ENCODE measurements around the gene INO80E. TPM values are rescaled to one million over a fixed set of nuclear protein-coding genes. Genes with fewer than 3 reads are reported as not detected.
"Not testable (repeated sequence)": the region's sequence is repeated elsewhere in the genome, so short reads cannot be mapped to it uniquely, and the experiment has no call there.

INO80E gene
- total RNA-seq, 1 donor, result 14.5 TPM

DNA sequence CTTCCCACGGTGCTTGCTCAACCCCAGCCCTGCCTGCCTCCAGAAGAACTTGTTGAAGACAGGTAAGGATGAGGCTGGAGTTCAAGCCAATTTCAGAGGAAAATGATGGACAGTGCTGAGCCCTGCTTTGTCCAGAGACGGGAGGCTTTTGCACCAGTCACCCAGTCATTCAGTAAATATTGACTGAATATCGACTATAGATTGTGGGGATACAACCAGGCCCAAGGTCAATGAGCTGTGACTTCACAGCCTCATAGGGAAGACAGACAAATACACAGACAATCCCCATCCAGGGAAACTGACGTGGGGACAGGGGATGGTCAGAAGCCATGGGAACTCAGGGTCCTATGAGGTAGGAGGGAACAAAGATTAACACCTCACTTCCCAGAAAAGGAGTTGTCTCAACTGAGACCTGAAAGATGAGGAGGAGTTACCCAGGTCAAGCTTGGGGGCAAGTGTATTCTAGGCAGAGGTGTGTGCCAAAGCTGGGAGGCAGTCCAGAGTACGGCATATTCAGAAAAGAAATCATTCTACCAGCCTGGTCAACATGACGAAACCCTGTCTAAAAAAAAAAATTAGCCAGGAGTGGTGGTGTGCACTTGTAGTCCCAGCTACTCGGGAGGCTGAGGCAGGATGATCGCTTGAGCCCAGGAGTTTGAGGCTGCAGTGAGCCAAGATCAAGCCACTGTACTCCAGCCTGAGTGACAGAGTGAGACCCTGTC, 20.7 kb downstream of the INO80E start:
- H3K27ac ChIP-seq (ENCODE audit: low read depth, low read length), result no peak overlapping the region
- no peaks in the 10 kb centered on the region for H3K9me3 ChIP-seq (ENCODE audit: low read depth, low read length)
- DNase-seq (ENCODE audit: insufficient read length, low spot score, missing footprints), result no peak
- H3K36me3 ChIP-seq (ENCODE audit: insufficient read depth, low read length), result no peaks in the 10 kb centered on the region
- TF ChIP-seq, protein P1, sequence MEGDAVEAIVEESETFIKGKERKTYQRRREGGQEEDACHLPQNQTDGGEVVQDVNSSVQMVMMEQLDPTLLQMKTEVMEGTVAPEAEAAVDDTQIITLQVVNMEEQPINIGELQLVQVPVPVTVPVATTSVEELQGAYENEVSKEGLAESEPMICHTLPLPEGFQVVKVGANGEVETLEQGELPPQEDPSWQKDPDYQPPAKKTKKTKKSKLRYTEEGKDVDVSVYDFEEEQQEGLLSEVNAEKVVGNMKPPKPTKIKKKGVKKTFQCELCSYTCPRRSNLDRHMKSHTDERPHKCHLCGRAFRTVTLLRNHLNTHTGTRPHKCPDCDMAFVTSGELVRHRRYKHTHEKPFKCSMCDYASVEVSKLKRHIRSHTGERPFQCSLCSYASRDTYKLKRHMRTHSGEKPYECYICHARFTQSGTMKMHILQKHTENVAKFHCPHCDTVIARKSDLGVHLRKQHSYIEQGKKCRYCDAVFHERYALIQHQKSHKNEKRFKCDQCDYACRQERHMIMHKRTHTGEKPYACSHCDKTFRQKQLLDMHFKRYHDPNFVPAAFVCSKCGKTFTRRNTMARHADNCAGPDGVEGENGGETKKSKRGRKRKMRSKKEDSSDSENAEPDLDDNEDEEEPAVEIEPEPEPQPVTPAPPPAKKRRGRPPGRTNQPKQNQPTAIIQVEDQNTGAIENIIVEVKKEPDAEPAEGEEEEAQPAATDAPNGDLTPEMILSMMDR (IDR thresholded peaks at IDR 0.05; ENCODE audit: extremely low read depth, low read depth, low read length), result no peak
- H3K79me2 ChIP-seq (ENCODE audit: insufficient read depth, low read length), result no peaks in the 10 kb centered on the region
- no peak overlapping the region for H3K4me2 ChIP-seq (ENCODE audit: insufficient read depth, low read length)
- no peak overlapping the region for H2AFZ ChIP-seq (ENCODE audit: low read length)
- no peak overlapping the region for H3K4me3 ChIP-seq (ENCODE audit: insufficient read depth, low read length)
- H3K27me3 ChIP-seq (ENCODE audit: insufficient read depth, low read length), result peaks cover 8% of the 10 kb centered on the region
- peaks cover 6% of the 10 kb centered on the region for H3K4me1 ChIP-seq (ENCODE audit: insufficient read depth, low read length)
- no peaks in the 10 kb centered on the region for H4K20me1 ChIP-seq (ENCODE audit: insufficient read depth, low read length)

DNA sequence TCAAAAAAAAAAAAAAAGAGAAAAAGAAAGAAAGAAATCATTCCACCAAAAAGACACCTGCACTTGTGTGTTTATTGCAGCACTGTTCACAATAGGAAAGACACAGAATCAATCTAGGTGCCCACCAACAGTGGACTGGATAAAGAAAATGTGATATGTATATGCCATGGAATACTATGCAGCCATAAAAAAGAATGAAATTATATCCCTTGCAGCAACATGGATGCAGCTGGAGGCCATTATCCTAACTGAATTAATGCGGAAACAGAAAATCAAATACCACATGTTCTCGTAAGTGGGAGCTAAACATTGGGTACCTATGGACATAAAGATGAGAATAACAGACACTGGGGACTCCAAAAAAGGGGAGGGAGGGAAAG, 21.2 kb downstream of the INO80E start:
- Histone ChIP-seq H3K9me3 (ENCODE audit: low read depth, low read length) (no peaks in the 10 kb centered on the region), H3K4me1 (ENCODE audit: insufficient read depth, low read length) (peaks cover 1% of the 10 kb centered on the region), H3K4me3 (ENCODE audit: insufficient read depth, low read length) (no peak overlapping the region), H4K20me1 (ENCODE audit: insufficient read depth, low read length) (no peaks in the 10 kb centered on the region), H2AFZ (ENCODE audit: low read length) (no peak overlapping the region), H3K79me2 (ENCODE audit: insufficient read depth, low read length) (no peaks in the 10 kb centered on the region), H3K4me2 (ENCODE audit: insufficient read depth, low read length) (no peak overlapping the region), H3K27ac (ENCODE audit: low read depth, low read length) (no peak overlapping the region), H3K27me3 (ENCODE audit: insufficient read depth, low read length) (peaks cover 3% of the 10 kb centered on the region), H3K36me3 (ENCODE audit: insufficient read depth, low read length) (no peaks in the 10 kb centered on the region)
- TF ChIP-seq, protein P1 (IDR thresholded peaks at IDR 0.05; ENCODE audit: extremely low read depth, low read depth, low read length), result no peak
- no peak for DNase-seq (ENCODE audit: insufficient read length, low spot score, missing footprints)

DNA sequence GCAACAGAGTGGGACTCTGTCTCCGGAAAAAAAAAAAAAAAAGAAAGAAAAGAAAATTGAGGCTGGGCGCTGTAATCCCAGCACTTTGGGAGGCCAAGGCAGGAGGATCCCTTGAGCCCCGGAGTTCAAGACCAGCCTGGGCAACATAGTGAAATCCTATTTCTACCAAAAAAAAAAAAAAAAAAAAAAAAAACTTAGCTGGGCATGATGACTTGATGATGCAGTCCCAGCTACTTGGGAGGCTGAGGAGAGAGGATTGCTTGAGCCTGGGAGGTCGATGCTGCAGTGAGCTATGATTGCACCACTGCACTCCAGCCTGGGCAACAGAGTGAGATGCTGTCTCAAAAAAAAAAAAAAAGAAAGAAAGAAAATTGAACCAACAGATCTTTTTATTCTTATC, 21.9 kb downstream of the INO80E start:
- not testable (repeated sequence) for H3K4me2 ChIP-seq (ENCODE audit: insufficient read depth, low read length); DNase-seq (ENCODE audit: insufficient read length, low spot score, missing footprints); H3K27me3 ChIP-seq (ENCODE audit: insufficient read depth, low read length); H3K36me3 ChIP-seq (ENCODE audit: insufficient read depth, low read length); H3K27ac ChIP-seq (ENCODE audit: low read depth, low read length); H3K4me1 ChIP-seq (ENCODE audit: insufficient read depth, low read length); H3K4me3 ChIP-seq (ENCODE audit: insufficient read depth, low read length); H2AFZ ChIP-seq (ENCODE audit: low read length); H3K9me3 ChIP-seq (ENCODE audit: low read depth, low read length); H4K20me1 ChIP-seq (ENCODE audit: insufficient read depth, low read length); H3K79me2 ChIP-seq (ENCODE audit: insufficient read depth, low read length)

DNA sequence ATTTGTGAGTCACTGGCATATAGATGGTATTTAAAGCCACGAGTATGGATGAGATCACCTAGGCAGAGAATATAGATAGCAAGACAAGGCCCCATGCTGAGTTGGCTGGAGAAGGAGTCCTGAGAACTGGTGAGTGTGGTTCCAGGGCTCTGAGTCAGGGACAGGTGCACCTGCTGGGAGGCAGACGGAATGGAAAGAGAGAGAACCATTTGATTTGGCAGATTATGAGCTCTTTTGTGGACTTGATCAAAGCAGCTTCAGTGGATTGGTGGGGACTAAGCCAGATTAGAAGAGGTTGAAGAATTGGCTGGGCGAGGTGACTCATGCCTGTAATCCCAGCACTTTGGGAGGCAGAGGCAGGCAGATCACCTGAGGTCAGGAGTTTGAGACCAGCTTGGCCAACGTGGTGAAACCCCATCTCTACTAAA, 22.7 kb downstream of the INO80E start:
- Histone ChIP-seq H3K79me2 (ENCODE audit: insufficient read depth, low read length) (no peaks in the 10 kb centered on the region), H3K36me3 (ENCODE audit: insufficient read depth, low read length) (no peaks in the 10 kb centered on the region), H3K9me3 (ENCODE audit: low read depth, low read length) (no peaks in the 10 kb centered on the region), H4K20me1 (ENCODE audit: insufficient read depth, low read length) (no peaks in the 10 kb centered on the region), H2AFZ (ENCODE audit: low read length) (no peak overlapping the region), H3K4me3 (ENCODE audit: insufficient read depth, low read length) (no peak overlapping the region), H3K4me1 (ENCODE audit: insufficient read depth, low read length) (no peaks in the 10 kb centered on the region), H3K4me2 (ENCODE audit: insufficient read depth, low read length) (no peak overlapping the region), H3K27me3 (ENCODE audit: insufficient read depth, low read length) (peaks cover 2% of the 10 kb centered on the region), H3K27ac (ENCODE audit: low read depth, low read length) (no peak overlapping the region)
- DNase-seq (ENCODE audit: insufficient read length, low spot score, missing footprints), result no peak
- TF ChIP-seq, protein P1 (IDR thresholded peaks at IDR 0.05; ENCODE audit: extremely low read depth, low read depth, low read length), result no peak

All from osteoblast (primary cell).